Testis (tissue), 3 donors: ENCODE data around the gene SRRM1. TPM values are rescaled to one million over a fixed set of nuclear protein-coding genes. Genes with fewer than 3 reads are reported as not detected.

ENCODE experiments used
- DNase-seq: peaks from one replicate; pipeline ENCODE4 v3.0.0-alpha.2; 2019
- H3K27ac ChIP-seq, 2 donors: fragments of 200-600 bp; sonication (generic); one replicate each; pipeline ENCODE4 v1.5.1; 2019
- H3K27me3 ChIP-seq: fragments of 200-600 bp; sonication (generic); one replicate; pipeline ENCODE4 v1.5.1; 2019
- H3K36me3 ChIP-seq: fragments of 200-600 bp; sonication (generic); one replicate; pipeline ENCODE4 v1.5.1; 2017; ENCODE audit warnings: low read depth; ENCODE audit errors: missing control alignments
- H3K4me1 ChIP-seq: fragments of 200-600 bp; sonication (generic); one replicate; pipeline ENCODE4 v1.5.1; 2019
- H3K4me3 ChIP-seq, 2 donors: fragments of 200-600 bp; sonication (generic); one replicate each; pipeline ENCODE4 v1.5.1; 2017 to 2019
- H3K9me3 ChIP-seq: fragments of 200-600 bp; sonication (generic); one replicate; pipeline ENCODE4 v1.5.1; 2017
- CTCF ChIP-seq, 3 experiments: fragments of 450-650 bp in 2 of 3; fragments of 200-600 bp in 1 of 3; sonication (generic) in 1 of 3; IDR thresholded peaks; one replicate each; pipeline ENCODE4 v1.5.1; 2016 to 2019; ENCODE audit warnings: antibody characterized with exemption in 3 of 3, mild to moderate bottlenecking in 2 of 3, moderate library complexity in 1 of 3
- POLR2A ChIP-seq: fragments of 450-650 bp; IDR thresholded peaks from one replicate; pipeline ENCODE4 v1.6.1; 2017; ENCODE audit warnings: antibody characterized with exemption, mild to moderate bottlenecking, moderate library complexity
- WGBS, 2 donors: methylation state at CpG; one replicate each; pipeline ENCODE4 v1.1.5; 2018; 5-methylcytosine and 5-hydroxymethylcytosine counted together
- intact Hi-C: fragments of 100-400 bp; cut with DNase I; formaldehyde crosslinking; loops from one replicate; pipeline ENCODE4 v1.15.1; 2023; ENCODE audit warnings: low total_unique reads
- polyA plus RNA-seq: library from polyadenylated mRNA; stranded (reverse); fragments of 350-450 nt; fragmentation: Illumina TruSeq; extraction: RNeasy Lipid Tissue Mini Kit (QIAGEN cat#74804); gene quantifications from one replicate; pipeline ENCODE4 v1.2.3, GENCODE V29; 2014; ENCODE audit warnings: low read depth, low replicate concordance; ENCODE audit not compliant: insufficient read depth
- total RNA-seq, 2 donors: library from RNA; depleted of rRNA; stranded (reverse); fragments of >200 nt; gene quantifications; one replicate each; pipeline ENCODE4 v1.2.3, GENCODE V29; 2016

SRRM1 gene
- total and polyA plus RNA-seq, 3 donors from 2014 or later, result 91.0 to 235 (median 193) TPM

GRCh38 chr1:24619376-24619775 is 23.7 kb upstream of the SRRM1 start:
- WGBS, 2 donors, result 54 to 71% methylated on average over 5 of the region's 5 CpGs
- no peaks in the 10 kb centered on the region for H3K9me3 ChIP-seq

GRCh38 chr1:24620678-24621077 is 22.4 kb upstream of the SRRM1 start:
- intact Hi-C loops, result no loop called here
- H3K27me3 ChIP-seq, result no peaks in the 10 kb centered on the region
- 58 to 74% methylated on average over 5 of the region's 5 CpGs for WGBS, 2 donors
- no peak overlapping the region for H3K4me3 ChIP-seq
- no peak for TF ChIP-seq CTCF (IDR thresholded peaks at IDR 0.05)
- TF ChIP-seq POLR2A, result no peak
- H3K36me3 ChIP-seq, result no peaks in the 10 kb centered on the region
- no peaks in the 10 kb centered on the region for H3K9me3 ChIP-seq
- peaks cover 15% of the 10 kb centered on the region for H3K4me1 ChIP-seq
- no peak for DNase-seq
- peak overlapping the region; percentile 19 for H3K27ac ChIP-seq

More at GRCh38 chr1:24619376-24619775, 23.7 kb upstream of the SRRM1 start:
- DNase-seq, result peak; percentile 73
- no peak overlapping the region for H3K27ac ChIP-seq
- no peak overlapping the region for H3K4me3 ChIP-seq
- TF ChIP-seq CTCF (IDR thresholded peaks at IDR 0.05) (no peak), POLR2A (no peak)
- no peaks in the 10 kb centered on the region for H3K36me3 ChIP-seq
- no peaks in the 10 kb centered on the region for H3K27me3 ChIP-seq
- H3K4me1 ChIP-seq, result peaks cover 15% of the 10 kb centered on the region
- intact Hi-C loops, result no loop called here

GRCh38 chr1:24621121-24621520 is 22.0 kb upstream of the SRRM1 start:
- Histone ChIP-seq H3K36me3 (no peaks in the 10 kb centered on the region), H3K4me3 (no peak overlapping the region), H3K27ac (no peak overlapping the region), H3K4me1 (peaks cover 15% of the 10 kb centered on the region), H3K9me3 (no peaks in the 10 kb centered on the region), H3K27me3 (no peaks in the 10 kb centered on the region)
- 71 to 78% methylated on average over 5 of the region's 5 CpGs for WGBS, 2 donors
- intact Hi-C loops, result no loop called here
- no peak for DNase-seq
- TF ChIP-seq POLR2A (no peak), CTCF (IDR thresholded peaks at IDR 0.05) (no peak)

- Histone ChIP-seq H3K4me1 (peaks cover 15% of the 10 kb centered on the region), H3K4me3 (no peak overlapping the region), H3K9me3 (no peaks in the 10 kb centered on the region), H3K27me3 (no peaks in the 10 kb centered on the region), H3K27ac (no peak overlapping the region), H3K36me3 (no peaks in the 10 kb centered on the region)
- intact Hi-C loops, result no loop called here
- DNase-seq, result no peak
- TF ChIP-seq POLR2A (no peak), CTCF (IDR thresholded peaks at IDR 0.05) (no peak)
- 23 to 26% methylated on average over 4 of the region's 4 CpGs for WGBS, 2 donors
These were observed 20.9 kb upstream of the SRRM1 start for GRCh38 chr1:24622218-24622617.

GRCh38 chr1:24632832-24633175 is 10.3 kb upstream of the SRRM1 start:
- TF ChIP-seq POLR2A, result no peak
- TF ChIP-seq CTCF (IDR thresholded peaks at IDR 0.05), result no peak
- 88 to 100% methylated on average over 1 of the region's 1 CpG for WGBS, 2 donors
- no peak for DNase-seq
- H3K9me3 ChIP-seq, result no peaks in the 10 kb centered on the region
- H3K27ac ChIP-seq, result no peak overlapping the region
- H3K36me3 ChIP-seq, result no peaks in the 10 kb centered on the region
- intact Hi-C loops, result no loop called here
- H3K27me3 ChIP-seq, result no peaks in the 10 kb centered on the region
- H3K4me3 ChIP-seq, result no peak overlapping the region
- H3K4me1 ChIP-seq, result no peaks in the 10 kb centered on the region
